ENCODE results near the gene ZNF804A.

DNA sequence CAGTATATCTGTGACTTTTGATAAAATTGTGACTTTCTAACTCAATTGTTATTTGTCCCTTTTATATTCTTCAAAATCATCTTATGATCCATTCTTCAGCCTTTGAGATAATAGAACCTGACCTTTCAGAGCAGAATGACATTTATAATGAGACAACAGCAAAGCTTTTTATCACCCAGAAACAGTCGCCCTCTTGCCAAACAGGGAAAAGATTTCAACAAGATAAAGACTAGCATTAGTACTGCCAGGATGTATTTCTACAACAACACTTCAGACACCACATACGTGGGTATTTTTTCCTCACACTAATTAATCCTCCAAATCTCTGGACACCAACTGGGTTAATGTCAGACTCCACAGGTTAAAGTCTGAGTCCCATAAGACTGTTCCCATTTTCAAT, 249.0 kb downstream of the ZNF804A start:
- TF ChIP-seq TARDBP (IDR thresholded peaks at IDR 0.05) (no peak), FOXM1 (IDR thresholded peaks at IDR 0.05; ENCODE audit: borderline replicate concordance) (no peak), ELF4 (IDR thresholded peaks at IDR 0.05) (no peak), FOXA1 (IDR thresholded peaks at IDR 0.05) (no peak), SUZ12 (IDR thresholded peaks at IDR 0.05) (no peak), ARNT (IDR thresholded peaks at IDR 0.05) (no peak), SP1 (IDR thresholded peaks at IDR 0.05) (no peak), CTBP1 (IDR thresholded peaks at IDR 0.05; ENCODE audit: borderline replicate concordance) (no peak), BHLHE40 (IDR thresholded peaks at IDR 0.05; ENCODE audit: borderline replicate concordance) (no peak), FOXK2 (IDR thresholded peaks at IDR 0.05) (no peak), HDGF (IDR thresholded peaks at IDR 0.05; ENCODE audit: borderline replicate concordance) (no peak), NFRKB (IDR thresholded peaks at IDR 0.05) (no peak), L3MBTL2 (conservative IDR thresholded peaks at IDR 0.05) (no peak), LEF1 (IDR thresholded peaks at IDR 0.05; ENCODE audit: borderline replicate concordance) (no peak)

Measured in HEK293T (cell line).